BJ (cell line): ENCODE data around the gene NTSR1. TPM values are rescaled to one million over a fixed set of nuclear protein-coding genes. Genes with fewer than 3 reads are reported as not detected.

Experiments used
- CTCF ChIA-PET: fragments of 350-600 bp; formaldehyde crosslinking; extraction: SDS; loops from one replicate; lab custom pipeline; 2021; ENCODE audit warnings: antibody characterized with exemption, inconsistent platforms; lab: Yijun Ruan, JAX
- POLR2A ChIA-PET: fragments of 300-600 bp; sonication (Branson Sonifier 250); formaldehyde crosslinking; extraction: SDS; loops from one replicate; lab custom pipeline; 2021; ENCODE audit warnings: antibody characterized with exemption; lab: Charles Lee
- DNase-seq: peaks from one replicate; pipeline ENCODE4 v3.0.0-alpha.2; 2011; ENCODE audit warnings: low read depth
- H3K27me3 ChIP-seq: 2 replicates; pipeline ENCODE4 v1.6.0; 2011; ENCODE audit warnings: low read length; ENCODE audit not compliant: control insufficient read depth, insufficient read depth
- H3K36me3 ChIP-seq: 2 replicates; pipeline ENCODE4 v1.5.1; 2011; ENCODE audit warnings: low read length; ENCODE audit not compliant: control insufficient read depth, insufficient read depth
- H3K4me3 ChIP-seq: 2 replicates; pipeline ENCODE4 v1.5.1; 2011; ENCODE audit warnings: low read depth, mild to moderate bottlenecking, control low read depth, low read length
- polyA plus RNA-seq: library from polyadenylated mRNA; depleted of rRNA; stranded (reverse); fragments of >200 nt; gene quantifications from 2 replicates; pipeline ENCODE4 v1.2.3, GENCODE V29; 2011
- TF ChIP-seq, protein P1 (sequence below): IDR thresholded peaks from 2 replicates; pipeline ENCODE4 v1.5.1; 2011; ENCODE audit warnings: low read depth, mild to moderate bottlenecking, control low read depth, inconsistent platforms, low read length, moderate library complexity; ENCODE audit not compliant: insufficient read depth

The NTSR1 gene
- polyA plus RNA-seq, 1 experiment: 0.05 TPM

DNA sequence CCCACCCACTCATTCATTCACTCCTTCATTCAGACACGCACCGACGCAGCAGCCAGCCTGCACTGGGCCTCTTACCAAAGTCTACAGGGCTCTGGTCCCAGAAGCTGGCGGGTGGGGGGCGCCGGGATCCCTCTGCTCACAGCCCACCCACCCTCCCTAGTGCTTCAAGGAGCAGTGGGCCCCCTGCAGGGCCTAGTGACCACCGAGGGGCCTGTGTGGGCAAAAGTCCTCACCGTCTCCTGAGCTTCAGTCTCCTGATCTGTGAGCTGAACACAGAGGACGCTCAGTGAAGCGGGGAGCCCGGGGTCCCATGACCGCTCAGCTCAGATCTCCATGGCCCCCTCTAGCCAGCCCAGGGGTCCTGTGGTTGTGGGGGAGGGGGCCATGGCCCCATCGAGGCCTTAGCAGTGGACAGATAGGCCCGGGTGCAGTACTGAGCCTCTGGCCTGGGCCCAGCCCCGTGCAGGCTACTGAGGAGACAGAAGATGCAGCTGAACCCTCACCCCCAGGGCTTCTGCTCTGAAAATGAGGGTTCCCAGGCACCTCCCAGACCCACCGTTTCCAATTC, 54.2 kb downstream of the NTSR1 start:
- POLR2A ChIA-PET: no interaction called here
- CTCF ChIA-PET: interaction anchor here (1.6 kb wide), 1 partner anchor 28 kb away, joined by 3 read pairs; no protein-coding TSS in a partner anchor
- no peak overlapping the region for H3K4me3 ChIP-seq
- TF ChIP-seq, protein P1, sequence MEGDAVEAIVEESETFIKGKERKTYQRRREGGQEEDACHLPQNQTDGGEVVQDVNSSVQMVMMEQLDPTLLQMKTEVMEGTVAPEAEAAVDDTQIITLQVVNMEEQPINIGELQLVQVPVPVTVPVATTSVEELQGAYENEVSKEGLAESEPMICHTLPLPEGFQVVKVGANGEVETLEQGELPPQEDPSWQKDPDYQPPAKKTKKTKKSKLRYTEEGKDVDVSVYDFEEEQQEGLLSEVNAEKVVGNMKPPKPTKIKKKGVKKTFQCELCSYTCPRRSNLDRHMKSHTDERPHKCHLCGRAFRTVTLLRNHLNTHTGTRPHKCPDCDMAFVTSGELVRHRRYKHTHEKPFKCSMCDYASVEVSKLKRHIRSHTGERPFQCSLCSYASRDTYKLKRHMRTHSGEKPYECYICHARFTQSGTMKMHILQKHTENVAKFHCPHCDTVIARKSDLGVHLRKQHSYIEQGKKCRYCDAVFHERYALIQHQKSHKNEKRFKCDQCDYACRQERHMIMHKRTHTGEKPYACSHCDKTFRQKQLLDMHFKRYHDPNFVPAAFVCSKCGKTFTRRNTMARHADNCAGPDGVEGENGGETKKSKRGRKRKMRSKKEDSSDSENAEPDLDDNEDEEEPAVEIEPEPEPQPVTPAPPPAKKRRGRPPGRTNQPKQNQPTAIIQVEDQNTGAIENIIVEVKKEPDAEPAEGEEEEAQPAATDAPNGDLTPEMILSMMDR: no peak
- no peaks in the 10 kb centered on the region for H3K36me3 ChIP-seq
- H3K27me3 ChIP-seq: peaks cover 5% of the 10 kb centered on the region
- DNase-seq: no peak

DNA sequence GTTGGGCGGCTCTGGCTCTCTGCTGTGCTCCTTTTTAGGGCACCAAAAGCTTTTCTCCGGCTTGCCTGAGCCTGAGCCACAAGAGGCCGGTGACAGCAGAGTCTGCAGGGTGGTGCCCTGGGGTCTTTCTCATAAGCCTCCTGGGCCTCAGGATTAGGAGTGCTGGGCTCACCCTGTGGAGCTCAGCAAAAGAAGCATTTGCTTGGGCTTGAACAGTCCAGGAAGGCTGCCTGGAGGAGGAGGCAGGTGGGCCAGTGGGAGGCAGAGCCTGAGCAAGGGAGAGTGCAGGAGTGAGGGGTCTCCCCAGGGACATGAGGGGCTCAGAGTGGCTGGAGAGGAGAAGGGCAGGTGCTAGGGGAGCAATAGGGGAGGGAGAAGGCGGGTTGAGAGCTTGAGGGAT, 54.8 kb downstream of the NTSR1 start:
- Histone ChIP-seq H3K27me3 (peaks cover 5% of the 10 kb centered on the region), H3K4me3 (no peak overlapping the region), H3K36me3 (no peaks in the 10 kb centered on the region)
- DNase-seq: no peak
- TF ChIP-seq, protein P1: no peak
- POLR2A ChIA-PET: no interaction called here
- CTCF ChIA-PET: interaction anchor here (1.6 kb wide), 1 partner anchor 28 kb away, joined by 3 read pairs; no protein-coding TSS in a partner anchor

DNA sequence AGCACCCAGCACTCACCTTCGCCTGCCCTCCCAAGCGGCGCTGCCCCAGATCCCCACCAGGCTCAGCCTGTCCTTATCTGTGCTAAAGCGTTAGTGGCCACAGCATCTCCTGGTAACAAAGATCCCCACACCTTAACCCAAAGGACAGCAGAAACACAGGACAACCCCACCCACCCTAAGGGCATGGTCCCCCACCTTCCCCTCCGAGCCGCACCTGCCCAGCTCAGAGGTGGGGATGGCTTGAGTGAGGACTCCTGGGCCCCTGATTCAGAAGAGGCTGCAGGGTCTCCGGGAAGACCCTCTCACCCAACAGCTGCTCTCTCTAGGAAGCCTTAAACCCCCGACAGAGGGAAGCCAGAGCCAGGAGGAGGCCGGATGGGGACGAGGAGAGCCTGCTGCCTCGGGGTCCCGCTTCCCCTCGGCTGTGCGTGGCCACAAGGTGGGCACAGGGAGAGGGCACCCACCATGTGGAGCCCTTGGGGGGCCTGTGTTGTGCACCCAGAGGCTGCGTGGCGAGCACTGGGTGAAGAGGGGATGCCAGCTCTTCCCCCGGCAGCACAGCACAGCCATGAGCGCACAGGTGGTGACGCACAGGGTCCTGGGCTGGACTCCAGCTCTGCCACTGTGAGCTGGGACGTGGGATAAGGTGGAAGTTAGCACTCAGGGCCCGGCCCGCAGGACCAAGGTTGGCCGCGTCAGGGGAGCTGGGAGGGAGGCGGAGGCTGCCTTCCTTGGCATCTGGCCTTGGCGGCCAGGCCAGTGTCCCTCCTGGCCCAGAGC, 55.7 kb downstream of the NTSR1 start:
- ChIA-PET CTCF (interaction anchor here (1.2 kb wide), 1 partner anchor 27 kb away, joined by 5 read pairs; no protein-coding TSS in a partner anchor), POLR2A (no interaction called here)
- DNase-seq: no peak
- H3K36me3 ChIP-seq: no peaks in the 10 kb centered on the region
- TF ChIP-seq, protein P1: no peak
- H3K27me3 ChIP-seq: peaks cover 5% of the 10 kb centered on the region; the same call in 1 of the 2 replicates
- no peak overlapping the region for H3K4me3 ChIP-seq

DNA sequence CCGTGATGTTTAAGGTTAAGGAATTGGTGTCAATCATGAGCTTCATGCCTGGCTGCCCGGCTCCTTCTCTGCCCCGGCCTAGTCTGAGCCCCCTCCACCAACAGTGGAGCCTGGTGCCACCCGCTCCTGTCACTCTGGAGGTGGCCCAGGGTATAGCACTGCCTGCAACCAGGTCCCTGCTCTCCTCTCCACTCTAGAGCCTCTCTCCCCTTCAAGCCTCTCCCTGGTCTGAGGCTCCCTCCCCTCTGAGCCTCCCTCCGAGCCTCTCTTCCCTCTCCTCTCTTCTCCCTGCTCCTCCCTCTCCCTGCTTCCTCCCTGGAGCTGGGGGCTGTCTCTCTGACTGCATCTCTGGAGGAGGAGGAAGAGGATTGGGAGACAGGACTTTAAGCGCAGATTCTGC, 56.4 kb downstream of the NTSR1 start:
- ChIA-PET CTCF (interaction anchor here (1.2 kb wide), 1 partner anchor 27 kb away, joined by 5 read pairs; no protein-coding TSS in a partner anchor), POLR2A (no interaction called here)
- no peak overlapping the region for H3K4me3 ChIP-seq
- H3K27me3 ChIP-seq: peaks cover 5% of the 10 kb centered on the region; the same call in 1 of the 2 replicates
- H3K36me3 ChIP-seq: no peaks in the 10 kb centered on the region
- DNase-seq: no peak
- TF ChIP-seq, protein P1: no peak

DNA sequence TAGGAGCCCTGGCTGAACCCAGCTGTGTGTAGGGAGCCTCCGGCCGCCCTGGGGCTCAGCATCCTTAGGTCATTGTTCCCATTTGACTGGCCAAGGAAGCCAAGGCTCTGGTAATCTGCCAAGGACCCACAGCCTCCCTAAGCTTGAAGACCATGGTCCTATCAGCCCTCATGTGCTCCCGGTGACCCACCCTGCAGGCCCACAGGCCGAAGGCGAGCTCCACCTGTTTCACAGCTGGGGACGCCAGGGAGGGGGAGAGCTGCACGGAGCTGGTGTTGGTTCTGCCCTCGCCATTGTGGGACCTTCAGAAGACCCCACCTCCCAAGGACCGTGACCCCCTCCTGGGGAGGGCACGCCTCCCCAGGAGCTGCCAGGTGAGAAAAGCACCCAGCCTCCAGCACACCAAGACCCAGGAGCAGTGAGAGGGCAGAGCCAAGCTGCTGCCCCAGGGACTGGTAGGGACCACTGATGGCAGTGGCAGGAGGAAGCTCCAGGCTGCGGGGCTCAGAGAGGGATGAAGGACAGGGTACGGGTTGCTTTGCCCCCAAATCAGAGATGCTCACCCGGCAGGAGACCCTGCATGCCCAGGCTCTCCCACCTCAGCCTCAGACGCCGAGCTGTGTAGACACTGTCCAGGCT, 56.9 kb downstream of the NTSR1 start:
- ChIA-PET CTCF (interaction anchor here (1.2 kb wide), 1 partner anchor 26 kb away, joined by 5 read pairs; no protein-coding TSS in a partner anchor), POLR2A (no interaction called here)
- no peak for DNase-seq
- TF ChIP-seq, protein P1: no peak
- Histone ChIP-seq H3K36me3 (no peaks in the 10 kb centered on the region), H3K4me3 (no peak overlapping the region), H3K27me3 (peaks cover 5% of the 10 kb centered on the region; the same call in 1 of the 2 replicates)
